Mesenchymal stem cell (in vitro differentiated cells and primary cell): Measurements from ENCODE around the gene GAA.
A peak's percentile ranks its signal among the peaks of the same experiment; 100 is the strongest.

Source experiments
- DNase-seq: peaks from one replicate; pipeline ENCODE4 v3.0.0-alpha.2; 2013
- H2AFZ ChIP-seq: one replicate; pipeline ENCODE4 v1.6.1; 2013; ENCODE audit warnings: low read depth, mild to moderate bottlenecking, control low read depth, inconsistent platforms, low read length, moderate library complexity
- H2AK5ac ChIP-seq: 2 replicates; pipeline ENCODE4 v1.6.1; 2013; ENCODE audit warnings: low read length, moderate library complexity, mild to moderate bottlenecking, inconsistent platforms; ENCODE audit not compliant: severe bottlenecking
- H2BK120ac ChIP-seq: one replicate; pipeline ENCODE4 v1.6.1; 2013; ENCODE audit warnings: low read depth, mild to moderate bottlenecking, inconsistent platforms, low read length, moderate library complexity
- H2BK12ac ChIP-seq, 2 experiments: one replicate each; pipeline ENCODE4 v1.6.1; 2013; ENCODE audit warnings: inconsistent platforms in 2 of 2, low read length in 2 of 2, mild to moderate bottlenecking in 2 of 2, moderate library complexity in 2 of 2, control low read depth in 1 of 2
- H2BK15ac ChIP-seq: one replicate; pipeline ENCODE4 v1.6.1; 2013; ENCODE audit warnings: mild to moderate bottlenecking, low read depth, inconsistent platforms; ENCODE audit not compliant: poor library complexity, severe bottlenecking
- H2BK5ac ChIP-seq: 2 replicates; pipeline ENCODE4 v1.6.1; 2013; ENCODE audit warnings: low read depth, mild to moderate bottlenecking, low read length, control low read depth, inconsistent platforms; ENCODE audit not compliant: poor library complexity, severe bottlenecking
- H3K14ac ChIP-seq, 2 experiments: one replicate each; pipeline ENCODE4 v1.6.1; 2013; ENCODE audit warnings: inconsistent platforms in 2 of 2, low read length in 2 of 2, control low read depth in 1 of 2, mild to moderate bottlenecking in 1 of 2, moderate library complexity in 1 of 2
- H3K18ac ChIP-seq, 2 experiments: one replicate each; pipeline ENCODE4 v1.6.1; 2013; ENCODE audit warnings: inconsistent platforms in 2 of 2, low read length in 2 of 2, control low read depth in 1 of 2, low read depth in 1 of 2, mild to moderate bottlenecking in 1 of 2
- H3K23ac ChIP-seq, 2 experiments: one replicate each; pipeline ENCODE4 v1.6.1; 2013; ENCODE audit warnings: inconsistent platforms in 2 of 2, low read length in 2 of 2, mild to moderate bottlenecking in 2 of 2, moderate library complexity in 2 of 2, control low read depth in 1 of 2
- H3K27ac ChIP-seq: 2 replicates; pipeline ENCODE4 v1.5.1; 2013; ENCODE audit warnings: mild to moderate bottlenecking, moderate library complexity, low read length, control low read depth, inconsistent platforms; ENCODE audit not compliant: poor library complexity, severe bottlenecking
- H3K27me3 ChIP-seq, 2 experiments: 2 replicates each; pipeline versions ENCODE4 v1.6.1 to v1.7.0; 2013; ENCODE audit warnings: low read length in 2 of 2, mild to moderate bottlenecking in 2 of 2, moderate library complexity in 2 of 2, control low read depth in 1 of 2, inconsistent platforms in 1 of 2; ENCODE audit not compliant: control insufficient read depth in 1 of 2, insufficient read depth in 1 of 2
- H3K36me3 ChIP-seq, 2 experiments: 2 replicates each; pipeline versions ENCODE4 v1.6.1 to v1.7.0; 2013; ENCODE audit warnings: low read length in 2 of 2, control low read depth in 1 of 2, inconsistent platforms in 1 of 2, low read depth in 1 of 2, mild to moderate bottlenecking in 1 of 2; ENCODE audit not compliant: insufficient read depth in 2 of 2, control insufficient read depth in 1 of 2
- H3K4ac ChIP-seq, 2 experiments: one replicate each; pipeline ENCODE4 v1.6.1; 2013; ENCODE audit warnings: inconsistent platforms in 2 of 2, low read length in 2 of 2, mild to moderate bottlenecking in 2 of 2, moderate library complexity in 2 of 2, control low read depth in 1 of 2, low read depth in 1 of 2
- H3K4me1 ChIP-seq: 2 replicates; pipeline ENCODE4 v1.6.1; 2013; ENCODE audit warnings: low read depth, low read length, control low read depth; ENCODE audit not compliant: control insufficient read depth, insufficient read depth
- H3K4me2 ChIP-seq: 2 replicates; pipeline ENCODE4 v1.6.1; 2013; ENCODE audit warnings: low read length, mild to moderate bottlenecking, inconsistent platforms; ENCODE audit not compliant: poor library complexity, severe bottlenecking
- H3K4me3 ChIP-seq, 2 experiments: 2 replicates each; pipeline versions ENCODE4 v1.5.1 to v1.7.0; 2013; ENCODE audit warnings: low read length in 2 of 2, mild to moderate bottlenecking in 2 of 2, control low read depth in 1 of 2, low read depth in 1 of 2; ENCODE audit not compliant: insufficient read depth in 1 of 2
- H3K79me1 ChIP-seq: replicated peaks from 2 replicates; pipeline ENCODE4 v1.6.1; 2013; ENCODE audit warnings: mild to moderate bottlenecking, control low read depth, low read length, inconsistent platforms; ENCODE audit not compliant: poor library complexity, severe bottlenecking
- H3K9ac ChIP-seq: 2 replicates; pipeline ENCODE4 v1.7.0; 2013; ENCODE audit warnings: mild to moderate bottlenecking, low read length, moderate library complexity
- H3K9me3 ChIP-seq: 2 replicates; pipeline ENCODE4 v1.7.0; 2013; ENCODE audit warnings: mild to moderate bottlenecking, low read length; ENCODE audit not compliant: control insufficient read depth
- H4K8ac ChIP-seq: one replicate; pipeline ENCODE4 v1.6.1; 2013; ENCODE audit warnings: inconsistent platforms, mild to moderate bottlenecking, low read length, moderate library complexity
- H4K91ac ChIP-seq: one replicate; pipeline ENCODE4 v1.6.1; 2013; ENCODE audit warnings: mild to moderate bottlenecking, low read length, inconsistent platforms
- WGBS: methylation state at CpG from one replicate; pipeline ENCODE4 v1.1.7; 2013; ENCODE audit warnings: mixed read lengths; 5-methylcytosine and 5-hydroxymethylcytosine counted together

The GAA gene

GRCh38 chr17:80095844-80096475, 5.4 kb upstream of the GAA start:
- Histone ChIP-seq H3K27me3 (peaks cover 0 to 4% of the 10 kb centered on the region in 2 experiments), H3K23ac (no peak overlapping the region), H3K4me2 (no peak overlapping the region), H3K14ac (no peak overlapping the region), H4K91ac (no peak overlapping the region), H3K9ac (no peak overlapping the region), H2BK12ac (no peak overlapping the region), H2BK15ac (no peak overlapping the region), H3K27ac (no peak overlapping the region), H3K18ac (no peak overlapping the region), H2AK5ac (no peak overlapping the region), H2BK120ac (no peak overlapping the region), H2AFZ (no peak overlapping the region), H2BK5ac (no peak overlapping the region), H3K4me1 (peaks cover 4% of the 10 kb centered on the region), H3K4ac (no peak overlapping the region), H3K4me3 (no peak overlapping the region), H4K8ac (no peak overlapping the region), H3K36me3 (no peaks in the 10 kb centered on the region), H3K9me3 (no peaks in the 10 kb centered on the region), H3K79me1 (no peaks in the 10 kb centered on the region)
- DNase-seq: no peak
- WGBS: 92% methylated on average over 16 of the region's 16 CpGs

- Histone ChIP-seq H2AK5ac (no peak overlapping the region), H2BK120ac (no peak overlapping the region), H2BK5ac (no peak overlapping the region), H3K27me3 (peaks cover 0 to 4% of the 10 kb centered on the region in 2 experiments), H3K4me3 (no peak overlapping the region), H2BK15ac (no peak overlapping the region), H3K4me1 (peaks cover 4% of the 10 kb centered on the region), H3K36me3 (no peaks in the 10 kb centered on the region), H3K23ac (no peak overlapping the region), H3K4ac (no peak overlapping the region), H2AFZ (no peak overlapping the region), H3K79me1 (peaks cover 1% of the 10 kb centered on the region), H3K4me2 (no peak overlapping the region), H3K9me3 (no peaks in the 10 kb centered on the region), H3K18ac (no peak overlapping the region), H2BK12ac (no peak overlapping the region), H4K8ac (peak overlapping the region; percentile 29), H3K27ac (no peak overlapping the region), H3K14ac (no peak overlapping the region), H4K91ac (peak overlapping the region; percentile 61), H3K9ac (no peak overlapping the region)
- DNase-seq: no peak
- WGBS: 90% methylated on average over 12 of the region's 12 CpGs
Observed at GRCh38 chr17:80096561-80097021, 4.8 kb upstream of the GAA start.

- Histone ChIP-seq H3K9ac (no peak overlapping the region), H3K79me1 (peaks cover 4% of the 10 kb centered on the region), H4K91ac (peak overlapping the region; percentile 61), H2BK5ac (no peak overlapping the region), H3K27ac (no peak overlapping the region), H3K4ac (no peak overlapping the region), H3K23ac (no peak overlapping the region), H2BK120ac (no peak overlapping the region), H3K27me3 (peaks cover 0 to 4% of the 10 kb centered on the region in 2 experiments), H2BK15ac (no peak overlapping the region), H3K4me3 (no peak overlapping the region), H3K36me3 (no peaks in the 10 kb centered on the region), H3K4me2 (no peak overlapping the region), H3K18ac (no peak overlapping the region), H2AK5ac (no peak overlapping the region), H2AFZ (no peak overlapping the region), H4K8ac (peak overlapping the region; percentile 30), H3K4me1 (peaks cover 10% of the 10 kb centered on the region), H2BK12ac (no peak overlapping the region), H3K14ac (no peak overlapping the region), H3K9me3 (no peaks in the 10 kb centered on the region)
- no peak for DNase-seq
- 82% methylated on average over 17 of the region's 17 CpGs for WGBS
Observed at GRCh38 chr17:80097127-80097621, 4.2 kb upstream of the GAA start.

- Histone ChIP-seq H3K9ac (no peak overlapping the region), H3K27ac (no peak overlapping the region), H3K4me1 (peaks cover 16% of the 10 kb centered on the region), H2BK15ac (no peak overlapping the region), H2BK12ac (no peak overlapping the region), H2BK5ac (no peak overlapping the region), H4K91ac (no peak overlapping the region), H2AK5ac (no peak overlapping the region), H2AFZ (no peak overlapping the region), H3K4me3 (no peak overlapping the region), H3K27me3 (peaks cover 0 to 4% of the 10 kb centered on the region in 2 experiments), H3K18ac (no peak overlapping the region), H3K4me2 (no peak overlapping the region), H3K4ac (no peak overlapping the region), H3K23ac (no peak overlapping the region), H3K36me3 (no peaks in the 10 kb centered on the region), H4K8ac (no peak overlapping the region), H3K9me3 (no peaks in the 10 kb centered on the region), H2BK120ac (no peak overlapping the region), H3K79me1 (peaks cover 4% of the 10 kb centered on the region), H3K14ac (no peak overlapping the region)
- DNase-seq: no peak
- WGBS: 95% methylated on average over 23 of the region's 23 CpGs
Observed at GRCh38 chr17:80097844-80098691, 3.3 kb upstream of the GAA start.
